ENCODE measurements around the gene GPC6. TPM values are rescaled to one million over a fixed set of nuclear protein-coding genes. Genes with fewer than 3 reads are reported as not detected.

The GPC6 gene
- total and polyA plus RNA-seq, 2 donors (not counting 3 experiments of a cell fraction or from before 2014, with no cell fraction given), result 0.01 TPM; not detected in 1

DNA sequence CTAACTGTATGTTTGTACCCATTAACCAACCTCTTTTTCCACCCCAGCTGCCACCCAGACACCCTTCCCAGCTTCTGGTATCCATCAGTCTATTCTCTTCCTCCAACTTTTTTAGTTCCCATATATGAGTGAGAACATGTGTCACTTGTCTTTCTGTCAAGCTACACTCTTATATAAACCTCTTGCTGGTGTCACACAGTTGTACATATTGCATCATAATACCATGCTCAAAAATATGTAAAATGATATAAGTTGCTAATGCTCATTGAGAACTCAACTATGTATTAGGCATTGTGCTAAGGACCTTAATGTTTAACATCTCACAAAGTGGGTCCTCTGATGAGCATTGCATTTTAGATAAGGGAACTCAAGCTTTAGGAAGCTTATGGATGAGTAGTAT is 395.4 kb downstream of the GPC6 start:
- Histone ChIP-seq H3K27me3 (ENCODE audit: control insufficient read depth in 2 of 2, insufficient read depth in 2 of 2, low read length in 2 of 2) (no peaks in the 10 kb centered on the region), H3K9me1 (replicated peaks; ENCODE audit: control insufficient read depth, extremely low read depth, insufficient read depth, low read length) (no peaks in the 10 kb centered on the region), H3K36me3 (ENCODE audit: control insufficient read depth in 2 of 2, extremely low read depth in 1 of 2, insufficient read depth in 2 of 2, low read length in 2 of 2) (no peaks in the 10 kb centered on the region), H4K20me1 (replicated peaks; ENCODE audit: control insufficient read depth, extremely low read depth, insufficient read depth, low read length) (no peaks in the 10 kb centered on the region), H3K9ac (replicated peaks; ENCODE audit: extremely low read depth, insufficient read depth, low read length) (no peak overlapping the region), H3K4me2 (ENCODE audit: insufficient read depth, low read length) (no peak overlapping the region), H3K4me1 (ENCODE audit: control insufficient read depth, extremely low read depth, insufficient read depth, low read length) (no peaks in the 10 kb centered on the region), H3K79me2 (ENCODE audit: control insufficient read depth, insufficient read depth, low read length) (no peaks in the 10 kb centered on the region), H3K9me3 (replicated peaks; ENCODE audit: control insufficient read depth, insufficient read depth, low read length) (peaks cover 3% of the 10 kb centered on the region), H3K27ac (ENCODE audit: insufficient read depth, low read depth, low read length) (no peak overlapping the region), H3K4me3 (replicated peaks in 1 of 3; ENCODE audit: insufficient read depth in 1 of 3, low read depth in 1 of 3, low read length in 3 of 3) (no peak overlapping the region), H2AFZ (ENCODE audit: low read depth, low read length) (no peak overlapping the region)
- ChIA-PET CTCF (no interaction called here), POLR2A (no interaction called here)
- dilution Hi-C loops (cut with MboI; ENCODE audit: extremely low pct_ligation_motif_present, low sequenced_read_pairs), result no loop called here
- DNase-seq (ENCODE audit: low read depth, low spot score) (no peak), FAIRE-seq (no peak)
- no TSS peak for BruUV-seq (replicated peaks)
- TF ChIP-seq FOS (IDR thresholded peaks at IDR 0.05; ENCODE audit: borderline replicate concordance, insufficient read depth, low read length), result no peak
- no peak for TF ChIP-seq POLR2AphosphoS5 (IDR thresholded peaks at IDR 0.05; ENCODE audit: insufficient read depth, low read depth, low read length)
- TF ChIP-seq POLR2A (IDR thresholded peaks at IDR 0.05; ENCODE audit: low read depth, low read length), result no peak
- TF ChIP-seq, protein P1, sequence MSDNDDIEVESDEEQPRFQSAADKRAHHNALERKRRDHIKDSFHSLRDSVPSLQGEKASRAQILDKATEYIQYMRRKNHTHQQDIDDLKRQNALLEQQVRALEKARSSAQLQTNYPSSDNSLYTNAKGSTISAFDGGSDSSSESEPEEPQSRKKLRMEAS (IDR thresholded peaks at IDR 0.05; ENCODE audit: insufficient read depth, insufficient read length), result no peak
- no peak for TF ChIP-seq JUN (IDR thresholded peaks at IDR 0.05; ENCODE audit: borderline replicate concordance, insufficient read depth, insufficient read length, low read depth)
- no peak for TF ChIP-seq MYC (IDR thresholded peaks at IDR 0.05; ENCODE audit: low read depth, low read length)
- TF ChIP-seq GATA2 (IDR thresholded peaks at IDR 0.05; ENCODE audit: insufficient read depth, insufficient read length, low read depth, low read length), result no peak
- TF ChIP-seq, protein P2, sequence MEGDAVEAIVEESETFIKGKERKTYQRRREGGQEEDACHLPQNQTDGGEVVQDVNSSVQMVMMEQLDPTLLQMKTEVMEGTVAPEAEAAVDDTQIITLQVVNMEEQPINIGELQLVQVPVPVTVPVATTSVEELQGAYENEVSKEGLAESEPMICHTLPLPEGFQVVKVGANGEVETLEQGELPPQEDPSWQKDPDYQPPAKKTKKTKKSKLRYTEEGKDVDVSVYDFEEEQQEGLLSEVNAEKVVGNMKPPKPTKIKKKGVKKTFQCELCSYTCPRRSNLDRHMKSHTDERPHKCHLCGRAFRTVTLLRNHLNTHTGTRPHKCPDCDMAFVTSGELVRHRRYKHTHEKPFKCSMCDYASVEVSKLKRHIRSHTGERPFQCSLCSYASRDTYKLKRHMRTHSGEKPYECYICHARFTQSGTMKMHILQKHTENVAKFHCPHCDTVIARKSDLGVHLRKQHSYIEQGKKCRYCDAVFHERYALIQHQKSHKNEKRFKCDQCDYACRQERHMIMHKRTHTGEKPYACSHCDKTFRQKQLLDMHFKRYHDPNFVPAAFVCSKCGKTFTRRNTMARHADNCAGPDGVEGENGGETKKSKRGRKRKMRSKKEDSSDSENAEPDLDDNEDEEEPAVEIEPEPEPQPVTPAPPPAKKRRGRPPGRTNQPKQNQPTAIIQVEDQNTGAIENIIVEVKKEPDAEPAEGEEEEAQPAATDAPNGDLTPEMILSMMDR (IDR thresholded peaks at IDR 0.05; ENCODE audit: extremely low read depth in 1 of 2, insufficient read depth in 1 of 2, low read depth in 1 of 2, low read length in 2 of 2), result no peak
- TF ChIP-seq EZH2 (IDR thresholded peaks at IDR 0.05; ENCODE audit: borderline replicate concordance, low read depth, low read length, severe bottlenecking), result no peak
- intact Hi-C loops (cut with micrococcal nuclease), result no loop called here

Measured in endothelial cell of umbilical vein (primary cell).